Fibroblast of mammary gland (primary cell): ENCODE measurements around the gene CLCN5.
"Not testable (repeated sequence)": the region's sequence is repeated elsewhere in the genome, so short reads cannot be mapped to it uniquely, and the experiment has no call there.

ENCODE experiments used
- DNase-seq: peaks from one replicate; pipeline ENCODE4 v3.0.0-alpha.2; 2010; ENCODE audit warnings: low read depth
- H3K4me3 ChIP-seq: 2 replicates; pipeline ENCODE4 v1.5.1; 2011; ENCODE audit warnings: low read depth, mild to moderate bottlenecking, low read length, moderate library complexity; ENCODE audit not compliant: control insufficient read depth
- CTCF ChIP-seq: conservative IDR thresholded peaks from 2 replicates; pipeline ENCODE4 v1.5.1; 2011; ENCODE audit warnings: low read depth, low read length, inconsistent platforms; ENCODE audit not compliant: control insufficient read depth, insufficient read depth

Gene CLCN5

GRCh38 chrX:50000937-50001542 is 78.6 kb downstream of the CLCN5 start:
- H3K4me3 ChIP-seq = no peak overlapping the region
- TF ChIP-seq CTCF = no peak
- DNase-seq = no peak

DNA sequence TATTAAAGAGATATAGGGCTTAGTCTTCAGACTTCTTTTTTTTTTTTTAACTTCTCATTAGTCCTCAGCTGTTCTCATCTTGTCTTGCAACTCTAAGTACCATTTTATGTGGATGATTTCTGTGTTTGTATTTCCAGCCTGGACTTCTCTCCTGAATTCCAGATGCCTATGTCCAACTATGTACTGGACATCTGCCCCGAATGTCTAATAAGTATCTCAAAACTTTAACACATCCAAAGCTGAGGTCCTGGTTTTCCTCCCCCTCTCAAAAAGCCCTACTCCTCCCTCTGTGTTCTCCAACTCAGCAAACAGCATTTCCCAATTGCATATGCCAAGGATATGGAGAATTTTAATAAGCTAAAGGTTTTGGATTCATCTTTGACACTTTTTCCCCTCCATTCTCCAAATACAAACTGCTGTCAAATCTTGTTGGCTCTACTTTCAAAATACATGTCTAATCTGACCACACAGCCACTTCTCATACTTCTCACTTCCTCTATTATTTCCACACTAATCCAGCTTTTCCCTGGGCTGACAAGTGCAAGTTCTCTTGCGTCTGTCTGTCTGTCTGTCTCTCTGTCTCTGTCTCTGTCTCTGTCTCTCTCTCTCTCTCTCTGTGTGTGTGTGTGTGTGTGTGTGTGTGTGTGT is 79.8 kb downstream of the CLCN5 start:
- no peak for TF ChIP-seq CTCF
- no peak overlapping the region for H3K4me3 ChIP-seq
- no peak for DNase-seq

DNA sequence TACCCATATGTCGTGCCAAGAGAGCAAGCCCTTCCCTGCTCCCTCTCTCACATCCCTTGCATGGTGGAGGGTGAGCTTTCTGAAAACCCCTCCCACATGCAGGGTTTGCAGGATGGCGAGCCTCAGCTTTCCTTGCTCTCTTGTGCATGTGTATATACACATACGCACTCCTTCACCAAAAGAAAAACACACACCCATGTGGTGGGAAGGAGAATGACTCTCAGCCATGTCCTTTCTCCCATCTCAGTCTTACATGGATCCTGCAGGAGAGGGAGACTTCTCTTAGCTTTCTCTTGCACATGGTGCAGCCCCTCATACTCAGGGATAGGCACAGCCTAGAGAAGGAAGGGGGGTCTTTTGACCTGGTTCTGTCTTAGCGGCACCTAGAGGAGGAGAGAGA is 81.1 kb downstream of the CLCN5 start:
- no peak overlapping the region for H3K4me3 ChIP-seq
- DNase-seq = no peak
- TF ChIP-seq CTCF = no peak

- no peak for DNase-seq
- no peak for TF ChIP-seq CTCF
- H3K4me3 ChIP-seq = no peak overlapping the region
These were observed 81.5 kb downstream of the CLCN5 start for GRCh38 chrX:50003927-50004326.

DNA sequence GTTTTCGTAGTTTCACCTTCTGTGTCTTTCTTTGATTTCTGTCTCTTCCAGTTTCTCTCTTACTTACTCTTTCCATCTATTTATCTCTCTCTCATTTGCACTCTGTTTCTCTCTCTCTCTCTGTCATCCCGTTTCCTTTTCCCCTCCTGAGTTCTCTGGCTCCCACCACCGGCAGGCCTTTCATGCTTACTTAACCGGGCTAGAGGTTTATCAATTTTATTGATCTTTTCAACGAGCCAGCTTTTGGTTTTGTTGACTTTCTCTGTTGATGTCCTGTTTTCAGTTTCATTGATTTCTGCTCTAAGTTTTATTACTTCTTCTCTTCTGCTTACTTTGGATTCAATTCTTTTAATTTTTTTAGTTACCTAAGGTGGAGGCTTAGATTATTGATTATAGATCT is 103.2 kb downstream of the CLCN5 start:
- DNase-seq = not testable (repeated sequence)

DNA sequence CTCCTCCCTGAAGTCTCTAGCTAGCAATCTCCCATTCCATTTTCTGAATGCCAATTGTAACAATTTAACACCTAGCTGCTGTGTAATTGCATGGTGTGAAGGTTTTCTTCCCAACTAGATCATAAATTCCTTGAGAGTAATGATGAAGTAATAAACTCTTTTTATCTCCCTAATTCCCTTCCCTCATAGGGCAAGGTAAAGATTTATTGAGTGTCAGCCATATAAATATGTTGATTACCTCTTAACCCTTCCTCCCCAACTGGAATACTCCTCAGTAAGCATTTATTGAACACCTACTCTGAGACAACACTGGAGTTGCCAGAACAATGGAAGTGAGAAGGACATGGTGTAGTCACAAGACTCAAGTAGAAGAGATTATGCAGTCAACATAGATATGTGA is 112.7 kb downstream of the CLCN5 start:
- TF ChIP-seq CTCF = no peak
- no peak overlapping the region for H3K4me3 ChIP-seq
- DNase-seq = no peak

More for the DNA sequence above, 103.2 kb downstream of the CLCN5 start:
- H3K4me3 ChIP-seq = not testable (repeated sequence)

GRCh38 chrX:50036426-50036825 is 114.0 kb downstream of the CLCN5 start:
- no peak overlapping the region for H3K4me3 ChIP-seq
- DNase-seq = no peak
- TF ChIP-seq CTCF = no peak
